ENCODE measurements around the gene FAM222A. TPM values are rescaled to one million over a fixed set of nuclear protein-coding genes. Genes with fewer than 3 reads are reported as not detected.

FAM222A gene
- total RNA-seq, 1 experiment from 2014 or later = 1.6 TPM

DNA sequence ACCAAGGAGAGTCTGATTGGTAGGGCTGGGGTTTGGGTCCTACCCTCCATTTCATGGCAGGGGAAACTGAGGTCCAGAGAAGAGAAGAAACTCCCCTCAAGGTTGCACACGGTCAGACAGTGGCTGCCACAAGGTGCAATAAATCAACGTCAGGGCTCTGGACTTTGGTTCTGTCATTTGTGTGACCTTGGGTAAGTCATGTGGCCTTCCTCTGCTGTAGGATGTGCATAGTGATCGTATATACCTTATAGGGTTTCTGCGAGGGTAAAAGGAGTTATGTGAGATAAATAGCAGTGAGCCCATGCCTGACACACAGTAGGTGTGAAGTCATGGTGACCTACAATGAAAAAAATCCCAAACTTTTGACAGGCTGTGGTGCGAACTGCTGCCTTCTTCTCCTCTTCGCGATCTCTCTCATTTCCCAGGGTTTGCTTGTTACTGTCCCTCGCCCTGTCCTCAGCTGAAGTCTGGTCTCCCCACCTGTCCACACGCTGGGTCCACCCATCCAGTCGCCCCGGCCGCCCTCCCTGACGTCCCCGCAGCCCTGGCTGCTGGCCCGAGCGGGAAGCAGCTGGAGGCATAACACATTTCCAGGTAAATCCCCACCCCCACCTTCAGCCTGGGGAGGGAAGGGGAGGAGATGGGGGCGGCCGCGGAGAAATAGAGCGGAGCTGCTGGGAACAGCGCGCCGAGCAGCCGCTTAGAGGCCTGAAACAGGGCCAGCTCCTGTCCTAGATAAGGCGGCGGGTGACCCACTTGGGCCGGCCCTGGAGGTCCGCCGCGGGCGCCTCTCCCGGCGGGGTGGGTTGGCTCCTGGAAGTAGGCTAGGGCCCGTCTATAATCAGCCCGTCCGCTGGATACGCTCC lies 1.8 kb upstream of the FAM222A start:
- H3K4me3 Mint-ChIP-seq = peak overlapping the region; percentile 20; the same call in 1 of the 2 replicates
- DNase-seq (ENCODE audit: low spot score) (peak; percentile 54), ATAC-seq (peak; percentile 3)
- ChIA-PET CTCF (interaction anchor here (0.9 to 1.6 kb wide), 4 partner anchors 10 to 114 kb away, joined by 3 to 8 read pairs (median 3); no protein-coding TSS in a partner anchor), POLR2A (no interaction called here)
- H3K27ac Mint-ChIP-seq = no peak overlapping the region
- no peaks in the 10 kb centered on the region for H3K36me3 Mint-ChIP-seq
- H3K27me3 Mint-ChIP-seq (ENCODE audit: low read depth) = peaks cover 39% of the 10 kb centered on the region
- H3K4me1 Mint-ChIP-seq = peaks cover 24% of the 10 kb centered on the region
- TF ChIP-seq, protein P1, sequence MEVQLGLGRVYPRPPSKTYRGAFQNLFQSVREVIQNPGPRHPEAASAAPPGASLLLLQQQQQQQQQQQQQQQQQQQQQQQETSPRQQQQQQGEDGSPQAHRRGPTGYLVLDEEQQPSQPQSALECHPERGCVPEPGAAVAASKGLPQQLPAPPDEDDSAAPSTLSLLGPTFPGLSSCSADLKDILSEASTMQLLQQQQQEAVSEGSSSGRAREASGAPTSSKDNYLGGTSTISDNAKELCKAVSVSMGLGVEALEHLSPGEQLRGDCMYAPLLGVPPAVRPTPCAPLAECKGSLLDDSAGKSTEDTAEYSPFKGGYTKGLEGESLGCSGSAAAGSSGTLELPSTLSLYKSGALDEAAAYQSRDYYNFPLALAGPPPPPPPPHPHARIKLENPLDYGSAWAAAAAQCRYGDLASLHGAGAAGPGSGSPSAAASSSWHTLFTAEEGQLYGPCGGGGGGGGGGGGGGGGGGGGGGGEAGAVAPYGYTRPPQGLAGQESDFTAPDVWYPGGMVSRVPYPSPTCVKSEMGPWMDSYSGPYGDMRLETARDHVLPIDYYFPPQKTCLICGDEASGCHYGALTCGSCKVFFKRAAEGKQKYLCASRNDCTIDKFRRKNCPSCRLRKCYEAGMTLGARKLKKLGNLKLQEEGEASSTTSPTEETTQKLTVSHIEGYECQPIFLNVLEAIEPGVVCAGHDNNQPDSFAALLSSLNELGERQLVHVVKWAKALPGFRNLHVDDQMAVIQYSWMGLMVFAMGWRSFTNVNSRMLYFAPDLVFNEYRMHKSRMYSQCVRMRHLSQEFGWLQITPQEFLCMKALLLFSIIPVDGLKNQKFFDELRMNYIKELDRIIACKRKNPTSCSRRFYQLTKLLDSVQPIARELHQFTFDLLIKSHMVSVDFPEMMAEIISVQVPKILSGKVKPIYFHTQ (CRISPR knock-in tag; IDR thresholded peaks at IDR 0.05) = no peak
- no peak for TF ChIP-seq FOXJ3 (CRISPR knock-in tag; IDR thresholded peaks at IDR 0.05; ENCODE audit: borderline replicate concordance)
- TF ChIP-seq NFE2L1 (CRISPR knock-in tag; IDR thresholded peaks at IDR 0.05) = no peak
- no peak for TF ChIP-seq FOXP1 (CRISPR knock-in tag; IDR thresholded peaks at IDR 0.05; ENCODE audit: borderline replicate concordance)
- TF ChIP-seq GTF2I (CRISPR knock-in tag; conservative IDR thresholded peaks at IDR 0.05) = no peak
- TF ChIP-seq, protein P2, sequence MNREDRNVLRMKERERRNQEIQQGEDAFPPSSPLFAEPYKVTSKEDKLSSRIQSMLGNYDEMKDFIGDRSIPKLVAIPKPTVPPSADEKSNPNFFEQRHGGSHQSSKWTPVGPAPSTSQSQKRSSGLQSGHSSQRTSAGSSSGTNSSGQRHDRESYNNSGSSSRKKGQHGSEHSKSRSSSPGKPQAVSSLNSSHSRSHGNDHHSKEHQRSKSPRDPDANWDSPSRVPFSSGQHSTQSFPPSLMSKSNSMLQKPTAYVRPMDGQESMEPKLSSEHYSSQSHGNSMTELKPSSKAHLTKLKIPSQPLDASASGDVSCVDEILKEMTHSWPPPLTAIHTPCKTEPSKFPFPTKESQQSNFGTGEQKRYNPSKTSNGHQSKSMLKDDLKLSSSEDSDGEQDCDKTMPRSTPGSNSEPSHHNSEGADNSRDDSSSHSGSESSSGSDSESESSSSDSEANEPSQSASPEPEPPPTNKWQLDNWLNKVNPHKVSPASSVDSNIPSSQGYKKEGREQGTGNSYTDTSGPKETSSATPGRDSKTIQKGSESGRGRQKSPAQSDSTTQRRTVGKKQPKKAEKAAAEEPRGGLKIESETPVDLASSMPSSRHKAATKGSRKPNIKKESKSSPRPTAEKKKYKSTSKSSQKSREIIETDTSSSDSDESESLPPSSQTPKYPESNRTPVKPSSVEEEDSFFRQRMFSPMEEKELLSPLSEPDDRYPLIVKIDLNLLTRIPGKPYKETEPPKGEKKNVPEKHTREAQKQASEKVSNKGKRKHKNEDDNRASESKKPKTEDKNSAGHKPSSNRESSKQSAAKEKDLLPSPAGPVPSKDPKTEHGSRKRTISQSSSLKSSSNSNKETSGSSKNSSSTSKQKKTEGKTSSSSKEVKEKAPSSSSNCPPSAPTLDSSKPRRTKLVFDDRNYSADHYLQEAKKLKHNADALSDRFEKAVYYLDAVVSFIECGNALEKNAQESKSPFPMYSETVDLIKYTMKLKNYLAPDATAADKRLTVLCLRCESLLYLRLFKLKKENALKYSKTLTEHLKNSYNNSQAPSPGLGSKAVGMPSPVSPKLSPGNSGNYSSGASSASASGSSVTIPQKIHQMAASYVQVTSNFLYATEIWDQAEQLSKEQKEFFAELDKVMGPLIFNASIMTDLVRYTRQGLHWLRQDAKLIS (CRISPR knock-in tag; IDR thresholded peaks at IDR 0.05; ENCODE audit: borderline replicate concordance) = no peak
- TF ChIP-seq, protein P3, sequence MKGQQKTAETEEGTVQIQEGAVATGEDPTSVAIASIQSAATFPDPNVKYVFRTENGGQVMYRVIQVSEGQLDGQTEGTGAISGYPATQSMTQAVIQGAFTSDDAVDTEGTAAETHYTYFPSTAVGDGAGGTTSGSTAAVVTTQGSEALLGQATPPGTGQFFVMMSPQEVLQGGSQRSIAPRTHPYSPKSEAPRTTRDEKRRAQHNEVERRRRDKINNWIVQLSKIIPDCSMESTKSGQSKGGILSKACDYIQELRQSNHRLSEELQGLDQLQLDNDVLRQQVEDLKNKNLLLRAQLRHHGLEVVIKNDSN (CRISPR knock-in tag; IDR thresholded peaks at IDR 0.05) = no peak
- no peak for TF ChIP-seq CREB1 (CRISPR knock-in tag; IDR thresholded peaks at IDR 0.05)
- TF ChIP-seq, protein P4, sequence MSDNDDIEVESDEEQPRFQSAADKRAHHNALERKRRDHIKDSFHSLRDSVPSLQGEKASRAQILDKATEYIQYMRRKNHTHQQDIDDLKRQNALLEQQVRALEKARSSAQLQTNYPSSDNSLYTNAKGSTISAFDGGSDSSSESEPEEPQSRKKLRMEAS (CRISPR knock-in tag; IDR thresholded peaks at IDR 0.05) = no peak
- TF ChIP-seq ETV6 (CRISPR knock-in tag; IDR thresholded peaks at IDR 0.05) = no peak
- no peak for TF ChIP-seq NR1H2 (CRISPR knock-in tag; IDR thresholded peaks at IDR 0.05)
- TF ChIP-seq TP53 (CRISPR knock-in tag; IDR thresholded peaks at IDR 0.05) = no peak
- TF ChIP-seq, protein P5, sequence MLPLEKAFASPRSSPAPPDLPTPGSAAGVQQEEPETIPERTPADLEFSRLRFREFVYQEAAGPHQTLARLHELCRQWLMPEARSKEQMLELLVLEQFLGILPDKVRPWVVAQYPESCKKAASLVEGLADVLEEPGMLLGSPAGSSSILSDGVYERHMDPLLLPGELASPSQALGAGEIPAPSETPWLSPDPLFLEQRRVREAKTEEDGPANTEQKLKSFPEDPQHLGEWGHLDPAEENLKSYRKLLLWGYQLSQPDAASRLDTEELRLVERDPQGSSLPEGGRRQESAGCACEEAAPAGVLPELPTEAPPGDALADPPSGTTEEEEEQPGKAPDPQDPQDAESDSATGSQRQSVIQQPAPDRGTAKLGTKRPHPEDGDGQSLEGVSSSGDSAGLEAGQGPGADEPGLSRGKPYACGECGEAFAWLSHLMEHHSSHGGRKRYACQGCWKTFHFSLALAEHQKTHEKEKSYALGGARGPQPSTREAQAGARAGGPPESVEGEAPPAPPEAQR (CRISPR knock-in tag; IDR thresholded peaks at IDR 0.05) = no peak
- no peak for TF ChIP-seq ZNF416 (CRISPR knock-in tag; IDR thresholded peaks at IDR 0.05)
- no peaks in the 10 kb centered on the region for H3K9me3 Mint-ChIP-seq

All from WTC11 (cell line).